Activated naive CD4-positive, alpha-beta T cell treated with anti-CD3 and anti-CD28 coated beads for 36 hours (primary cell): ENCODE data around the gene PPIL1. TPM values are rescaled to one million over a fixed set of nuclear protein-coding genes. Genes with fewer than 3 reads are reported as not detected.

Experiments
- total RNA-seq, 2 experiments: library from RNA; stranded (reverse); gene quantifications; one replicate each; pipeline ENCODE4 v1.2.3, GENCODE V29; 2021

PPIL1 gene
- total RNA-seq, 2 experiments from 2014 or later: 42.8 to 44.0 TPM

Other genes starting within 250 kb of the PPIL1 start
- gene CDKN1A, start 196.1 kb downstream of the PPIL1 start, total RNA-seq: 10 to 100 TPM; 90.1 to 92.3 TPM
- under 1 TPM in 1 of 2 experiments, not detected in 1; 0.05 TPM for gene RAB44, start 177.0 kb downstream of the PPIL1 start, total RNA-seq
- 1 to 10 TPM; 1.2 to 1.7 TPM for gene CPNE5, start 35.4 kb downstream of the PPIL1 start, total RNA-seq
- gene C6orf89, start 11.1 kb upstream of the PPIL1 start, total RNA-seq: 10 to 100 TPM; 24.2 to 24.5 TPM
- gene PI16, start 79.9 kb upstream of the PPIL1 start, total RNA-seq: under 1 TPM; 0.24 to 0.27 TPM
- gene MTCH1, start 111.4 kb upstream of the PPIL1 start, total RNA-seq: 100 to 1,000 TPM in 1 of 2 experiments, 10 to 100 TPM in 1; 97.4 to 101 TPM
- gene FGD2, start 130.9 kb upstream of the PPIL1 start, total RNA-seq: under 1 TPM; 0.25 to 0.48 TPM